Endothelial cell of umbilical vein (primary cell): ENCODE data around the gene RNF40. TPM values are rescaled to one million over a fixed set of nuclear protein-coding genes. Genes with fewer than 3 reads are reported as not detected.
A peak's percentile ranks its signal among the peaks of the same experiment; 100 is the strongest.

Source experiments
- BruUV-seq: library from RNA; stranded (reverse); fragments of 400-500 nt; replicated peaks from 2 replicates; lab custom pipeline; 2021; lab: Mats Ljungman, UMichigan
- CTCF ChIA-PET: fragments of 300-600, 350-600 bp; sonication (Branson Sonifier 250); formaldehyde crosslinking; loops from one replicate; lab custom pipeline; 2021; ENCODE audit warnings: antibody characterized with exemption, inconsistent platforms; lab: Charles Lee
- POLR2A ChIA-PET: fragments of 300-600, 350-600 bp; sonication (Branson Sonifier 250); formaldehyde crosslinking; loops from one replicate; lab custom pipeline; 2021; ENCODE audit warnings: antibody characterized with exemption, inconsistent platforms; lab: Charles Lee
- DNase-seq: peaks from one replicate; pipeline ENCODE4 v3.0.0-alpha.2; 2011; ENCODE audit warnings: low read depth, low spot score
- FAIRE-seq: peaks from 2 replicates; lab custom pipeline; 2011; peaks lifted over from hg19 to GRCh38; lab: Jason Lieb, UNC
- H2AFZ ChIP-seq: 2 replicates; pipeline ENCODE4 v1.6.0; 2012; ENCODE audit warnings: low read depth, low read length, control low read depth, inconsistent platforms
- H3K27ac ChIP-seq: 2 replicates; pipeline ENCODE4 v1.5.1; 2011; ENCODE audit warnings: low read depth, mild to moderate bottlenecking, control low read depth, low read length, moderate library complexity; ENCODE audit not compliant: insufficient read depth
- H3K27me3 ChIP-seq, 2 experiments: 2 replicates each; pipeline versions ENCODE4 v1.6.0 to v1.6.1; 2011; ENCODE audit warnings: low read length in 2 of 2, mixed read lengths in 1 of 2; ENCODE audit not compliant: control insufficient read depth in 2 of 2, insufficient read depth in 2 of 2
- H3K36me3 ChIP-seq, 2 experiments: 2 replicates in 1 of 2; 3 replicates in 1 of 2; pipeline ENCODE4 v1.5.1; 2011; ENCODE audit warnings: low read length in 2 of 2, mild to moderate bottlenecking in 1 of 2, moderate library complexity in 1 of 2; ENCODE audit not compliant: control insufficient read depth in 2 of 2, insufficient read depth in 2 of 2; ENCODE audit errors: extremely low read depth in 1 of 2
- H3K4me1 ChIP-seq: 3 replicates; pipeline ENCODE4 v1.5.1; 2011; ENCODE audit warnings: mild to moderate bottlenecking, low read length; ENCODE audit not compliant: control insufficient read depth, insufficient read depth; ENCODE audit errors: extremely low read depth
- H3K4me2 ChIP-seq: 2 replicates; pipeline ENCODE4 v1.6.1; 2011; ENCODE audit warnings: low read length, control low read depth, mixed read lengths; ENCODE audit not compliant: insufficient read depth
- H3K4me3 ChIP-seq, 3 experiments: fragments of 200-600 bp in 1 of 3; sonication (generic), shearing (Covaris generic) in 1 of 3; replicated peaks in 1 of 3; 2 replicates each; pipeline ENCODE4 v1.5.1; 2011 to 2016; ENCODE audit warnings: control low read depth in 3 of 3, low read length in 3 of 3, mild to moderate bottlenecking in 2 of 3, inconsistent platforms in 1 of 3, low read depth in 1 of 3, moderate library complexity in 1 of 3; ENCODE audit not compliant: insufficient read depth in 1 of 3
- H3K79me2 ChIP-seq: 2 replicates; pipeline ENCODE4 v1.6.0; 2012; ENCODE audit warnings: low read length, inconsistent platforms; ENCODE audit not compliant: control insufficient read depth, insufficient read depth
- H3K9ac ChIP-seq: replicated peaks from 2 replicates; pipeline ENCODE3; 2011; ENCODE audit warnings: low read length, control low read depth; ENCODE audit not compliant: insufficient read depth; ENCODE audit errors: extremely low read depth
- H3K9me1 ChIP-seq: replicated peaks from 3 replicates; pipeline ENCODE4 v1.6.0; 2011; ENCODE audit warnings: mild to moderate bottlenecking, low read length; ENCODE audit not compliant: control insufficient read depth, insufficient read depth; ENCODE audit errors: extremely low read depth
- H3K9me3 ChIP-seq: replicated peaks from 2 replicates; pipeline ENCODE4 v1.5.1; 2012; ENCODE audit warnings: low read length, inconsistent platforms; ENCODE audit not compliant: control insufficient read depth, insufficient read depth
- H4K20me1 ChIP-seq: replicated peaks from 2 replicates; pipeline ENCODE3; 2011; ENCODE audit warnings: mild to moderate bottlenecking, low read length; ENCODE audit not compliant: control insufficient read depth, insufficient read depth; ENCODE audit errors: extremely low read depth
- CTCF ChIP-seq, 2 donors: IDR thresholded peaks; 1 replicate in 1 of 2; 2 replicates in 1 of 2; pipeline ENCODE4 v1.5.1; 2011; ENCODE audit warnings: low read length in 2 of 2, mild to moderate bottlenecking in 2 of 2, moderate library complexity in 2 of 2, control low read depth in 1 of 2, inconsistent platforms in 1 of 2, low read depth in 1 of 2; ENCODE audit not compliant: insufficient read depth in 1 of 2; ENCODE audit errors: extremely low read depth in 1 of 2
- EZH2 ChIP-seq: IDR thresholded peaks from 2 replicates; pipeline ENCODE4 v1.6.1; 2012; ENCODE audit warnings: borderline replicate concordance, low read depth, mild to moderate bottlenecking, moderate library complexity, low read length, inconsistent platforms; ENCODE audit not compliant: severe bottlenecking
- FOS ChIP-seq: IDR thresholded peaks from 2 replicates; pipeline ENCODE4 v1.6.1; 2011; ENCODE audit warnings: mild to moderate bottlenecking, low read length, moderate library complexity, borderline replicate concordance; ENCODE audit not compliant: insufficient read depth
- GATA2 ChIP-seq: IDR thresholded peaks from 2 replicates; pipeline ENCODE4 v1.7.0; 2011; ENCODE audit warnings: low read depth, mild to moderate bottlenecking, moderate library complexity, mixed read lengths, low read length; ENCODE audit not compliant: insufficient read length, insufficient read depth
- JUN ChIP-seq: IDR thresholded peaks from 2 replicates; pipeline ENCODE4 v1.6.1; 2011; ENCODE audit warnings: borderline replicate concordance, low read depth; ENCODE audit not compliant: insufficient read length, insufficient read depth
- MAX ChIP-seq: IDR thresholded peaks from 2 replicates; pipeline ENCODE4 v1.6.1; 2011; ENCODE audit not compliant: insufficient read depth, insufficient read length
- MYC ChIP-seq: IDR thresholded peaks from one replicate; pipeline ENCODE4 v1.6.1; 2011; ENCODE audit warnings: mild to moderate bottlenecking, low read depth, low read length
- POLR2A ChIP-seq: IDR thresholded peaks from 2 replicates; pipeline ENCODE4 v1.6.1; 2012; ENCODE audit warnings: low read depth, mild to moderate bottlenecking, control low read depth, low read length
- POLR2AphosphoS5 ChIP-seq: IDR thresholded peaks from 2 replicates; pipeline ENCODE4 v1.6.1; 2012; ENCODE audit warnings: low read depth, mild to moderate bottlenecking, control low read depth, low read length, moderate library complexity; ENCODE audit not compliant: insufficient read depth
- dilution Hi-C: fragments of 300-500 bp; cut with MboI; formaldehyde crosslinking; loops from one replicate; pipeline ENCODE4 v1.15.0; 2019; ENCODE audit warnings: low sequenced_read_pairs; ENCODE audit not compliant: extremely low pct_ligation_motif_present
- intact Hi-C: fragments of 100-400 bp; cut with micrococcal nuclease; formaldehyde crosslinking; loops from one replicate; pipeline ENCODE4 v1.10.0; 2022
- polyA plus RNA-seq, 4 experiments: library from polyadenylated mRNA; depleted of rRNA in 3 of 4; stranded (reverse) in 3 of 4; unstranded in 1 of 4; fragments of >200 nt; gene quantifications; 2 replicates each; pipeline versions ENCODE4 v1.2.1 to v1.2.3, GENCODE V29; 2011 to 2012; ENCODE audit warnings: missing spikeins in 1 of 4
- total RNA-seq: library from RNA; stranded (reverse); gene quantifications from 2 replicates; pipeline ENCODE4 v1.2.3, GENCODE V29; 2021

Gene RNF40
- total and polyA plus RNA-seq, 2 donors (not counting 3 experiments of a cell fraction or from before 2014, with no cell fraction given): 60.5 to 102 TPM

- intact Hi-C loops: no loop called here
Measured at GRCh38 chr16:30720694-30721093, 41.4 kb upstream of the RNF40 start.

More at GRCh38 chr16:30720694-30721093, 41.4 kb upstream of the RNF40 start:
- Histone ChIP-seq H4K20me1 (no peaks in the 10 kb centered on the region), H3K36me3 (peaks cover 60 to 68% of the 10 kb centered on the region in 2 experiments), H3K27me3 (no peaks in the 10 kb centered on the region), H3K79me2 (peaks cover 32% of the 10 kb centered on the region), H3K4me1 (no peaks in the 10 kb centered on the region), H3K9me3 (no peaks in the 10 kb centered on the region), H3K9ac (no peak overlapping the region), H3K4me2 (no peak overlapping the region), H3K9me1 (no peaks in the 10 kb centered on the region), H3K4me3 (no peak overlapping the region), H2AFZ (no peak overlapping the region), H3K27ac (no peak overlapping the region)
- no peak for FAIRE-seq
- ChIA-PET POLR2A (no interaction called here), CTCF (no interaction called here)
- dilution Hi-C loops: no loop called here
- no peak for DNase-seq
- TF ChIP-seq GATA2: no peak
- TF ChIP-seq JUN: no peak
- no peak for TF ChIP-seq FOS
- no peak for TF ChIP-seq MYC
- TF ChIP-seq POLR2AphosphoS5: no peak
- TF ChIP-seq CTCF (IDR thresholded peaks at IDR 0.05; ENCODE audit: extremely low read depth in 1 of 2, insufficient read depth in 1 of 2, low read depth in 1 of 2, low read length in 2 of 2): no peak
- no peak for TF ChIP-seq POLR2A
- no peak for TF ChIP-seq MAX
- no peak for TF ChIP-seq EZH2
- BruUV-seq: TSS peak; percentile 1
